ENCODE data around the gene RNASE9.

GRCh38 chr14:20548414-20549158 lies 12.3 kb downstream of the RNASE9 start:
- no peak for TF ChIP-seq MAFK (IDR thresholded peaks at IDR 0.05; ENCODE audit: partially characterized antibody)
- no peak for TF ChIP-seq CTCF (IDR thresholded peaks at IDR 0.05)
- TF ChIP-seq CEBPB (IDR thresholded peaks at IDR 0.05): no peak
- no peak for TF ChIP-seq RFX5 (IDR thresholded peaks at IDR 0.05)
- no peak for TF ChIP-seq MAX (IDR thresholded peaks at IDR 0.05)
- TF ChIP-seq CHD4 (IDR thresholded peaks at IDR 0.05; ENCODE audit: borderline replicate concordance): no peak
- TF ChIP-seq BCL3 (IDR thresholded peaks at IDR 0.05): no peak
- no peak for TF ChIP-seq ZC3H11A (IDR thresholded peaks at IDR 0.05)
- no peak for TF ChIP-seq EP300 (IDR thresholded peaks at IDR 0.05)
- TF ChIP-seq JUNB (IDR thresholded peaks at IDR 0.05): no peak
- TF ChIP-seq SREBF2 (IDR thresholded peaks at IDR 0.05): no peak
- TF ChIP-seq BHLHE40 (IDR thresholded peaks at IDR 0.05; ENCODE audit: low read depth, low read length): no peak
